Activated CD4-positive, alpha-beta T cell treated with anti-CD3 and anti-CD28 coated beads for 48 hours (primary cell): ENCODE measurements around the gene TANGO2.

Experiments used
- DNase-seq: peaks from one replicate; pipeline ENCODE4 v3.0.0-alpha.2; 2020

Gene TANGO2

GRCh38 chr22:20028855-20029549 lies 8.1 kb downstream of the TANGO2 start:
- DNase-seq, result no peak

- DNase-seq, result no peak
Observed at GRCh38 chr22:20029550-20030225, 8.8 kb downstream of the TANGO2 start.

- peak; percentile 17 for DNase-seq
Observed at GRCh38 chr22:20031732-20032406, 11.0 kb downstream of the TANGO2 start.

GRCh38 chr22:20032407-20032991 lies 11.6 kb downstream of the TANGO2 start:
- no peak for DNase-seq

GRCh38 chr22:20033045-20033706 lies 12.3 kb downstream of the TANGO2 start:
- DNase-seq, result no peak

- no peak for DNase-seq
Observed at GRCh38 chr22:20034143-20034542, 13.2 kb downstream of the TANGO2 start.

GRCh38 chr22:20035375-20036083 lies 14.6 kb downstream of the TANGO2 start:
- DNase-seq, result no peak

GRCh38 chr22:20036084-20036482 lies 15.2 kb downstream of the TANGO2 start:
- no peak for DNase-seq

GRCh38 chr22:20036535-20037392 lies 15.9 kb downstream of the TANGO2 start:
- no peak for DNase-seq

- DNase-seq, result peak; percentile 8
Observed at GRCh38 chr22:20037419-20037818, 16.5 kb downstream of the TANGO2 start.

GRCh38 chr22:20038574-20038973 lies 17.7 kb downstream of the TANGO2 start:
- DNase-seq, result no peak

GRCh38 chr22:20039683-20040325 lies 18.9 kb downstream of the TANGO2 start:
- no peak for DNase-seq

- no peak for DNase-seq
Observed at GRCh38 chr22:20040327-20041200, 19.7 kb downstream of the TANGO2 start.

- no peak for DNase-seq
Observed at GRCh38 chr22:20043057-20043996, 22.4 kb downstream of the TANGO2 start.

GRCh38 chr22:20043997-20044342 lies 23.1 kb downstream of the TANGO2 start:
- no peak for DNase-seq

GRCh38 chr22:20044495-20045151 lies 23.7 kb downstream of the TANGO2 start:
- DNase-seq, result no peak

- DNase-seq, result no peak
Observed at GRCh38 chr22:20046730-20047129, 25.8 kb downstream of the TANGO2 start.

- no peak for DNase-seq
Observed at GRCh38 chr22:20051927-20052308, 31.0 kb downstream of the TANGO2 start.
